Immature natural killer cell (primary cell): ENCODE measurements around the gene HPN. TPM values are rescaled to one million over a fixed set of nuclear protein-coding genes. Genes with fewer than 3 reads are reported as not detected.

Source experiments
- DNase-seq, 3 donors: peaks; one replicate each; pipeline ENCODE4 v3.0.0; 2022; ENCODE audit warnings: mixed read lengths in 1 of 3
- H3K27ac Mint-ChIP-seq, 6 donors: one replicate each; pipeline ENCODE4 v1.8.0; 2020; ENCODE audit warnings: mixed read lengths in 6 of 6, mild to moderate bottlenecking in 5 of 6, inconsistent platforms in 4 of 6, moderate library complexity in 3 of 6
- H3K27me3 Mint-ChIP-seq, 3 donors: one replicate each; pipeline ENCODE4 v1.8.0; 2020 to 2021; ENCODE audit warnings: low read depth in 3 of 3, mild to moderate bottlenecking in 3 of 3, mixed read lengths in 3 of 3, moderate library complexity in 3 of 3, inconsistent platforms in 1 of 3
- H3K36me3 Mint-ChIP-seq, 3 donors: one replicate each; pipeline ENCODE4 v1.8.0; 2020; ENCODE audit warnings: mixed read lengths in 3 of 3, inconsistent platforms in 2 of 3, mild to moderate bottlenecking in 2 of 3
- H3K4me1 Mint-ChIP-seq, 2 donors: one replicate each; pipeline ENCODE4 v1.8.0; 2020; ENCODE audit warnings: inconsistent platforms in 2 of 2, mild to moderate bottlenecking in 2 of 2, mixed read lengths in 2 of 2, moderate library complexity in 1 of 2
- H3K4me3 Mint-ChIP-seq, 5 donors: one replicate each; pipeline ENCODE4 v1.8.0; 2020; ENCODE audit warnings: mild to moderate bottlenecking in 5 of 5, mixed read lengths in 5 of 5, inconsistent platforms in 3 of 5, moderate library complexity in 3 of 5
- H3K9me3 Mint-ChIP-seq, 6 donors: one replicate each; pipeline ENCODE4 v1.8.0; 2020; ENCODE audit warnings: mild to moderate bottlenecking in 6 of 6, mixed read lengths in 6 of 6, inconsistent platforms in 4 of 6, moderate library complexity in 3 of 6
- polyA plus RNA-seq, 3 donors: library from polyadenylated mRNA; unstranded; fragments of 300-500 nt; fragmentation: Illumina TruSeq; gene quantifications; one replicate each; pipeline ENCODE4 v1.2.3, GENCODE V29; 2021

Gene HPN
- polyA plus RNA-seq, 3 donors from 2014 or later: not detected

- Mint-ChIP-seq H3K27ac (no peak overlapping the region), H3K4me1 (peaks cover 0 to 18% of the 10 kb centered on the region in 2 donors), H3K27me3 (peaks cover 3 to 20% (median 4%) of the 10 kb centered on the region in 3 donors), H3K36me3 (peaks cover 0 to 4% (median 0%) of the 10 kb centered on the region in 3 donors), H3K9me3 (no peaks in the 10 kb centered on the region), H3K4me3 (no peak overlapping the region)
- DNase-seq: no peak
Observed at GRCh38 chr19:35034005-35034502, 7.5 kb upstream of the HPN start.

- no peak for DNase-seq
- Mint-ChIP-seq H3K27me3 (peaks cover 3 to 20% (median 4%) of the 10 kb centered on the region in 3 donors), H3K4me1 (peaks cover 0 to 14% of the 10 kb centered on the region in 2 donors), H3K27ac (no peak overlapping the region), H3K36me3 (peaks cover 0 to 4% (median 0%) of the 10 kb centered on the region in 3 donors), H3K4me3 (no peak overlapping the region), H3K9me3 (no peaks in the 10 kb centered on the region)
Observed at GRCh38 chr19:35034588-35035382, 6.7 kb upstream of the HPN start.

GRCh38 chr19:35037716-35038622 lies 3.6 kb upstream of the HPN start:
- no peak overlapping the region for H3K27ac Mint-ChIP-seq
- DNase-seq: no peak
- peaks cover 12 to 21% of the 10 kb centered on the region in 2 donors for H3K4me1 Mint-ChIP-seq
- H3K27me3 Mint-ChIP-seq: peaks cover 0 to 12% (median 8%) of the 10 kb centered on the region in 3 donors
- no peaks in the 10 kb centered on the region for H3K9me3 Mint-ChIP-seq
- H3K4me3 Mint-ChIP-seq: no peak overlapping the region
- H3K36me3 Mint-ChIP-seq: no peaks in the 10 kb centered on the region

GRCh38 chr19:35038623-35039512 lies 2.7 kb upstream of the HPN start:
- DNase-seq: no peak
- H3K27me3 Mint-ChIP-seq: peaks cover 1 to 8% (median 8%) of the 10 kb centered on the region in 3 donors
- H3K36me3 Mint-ChIP-seq: no peaks in the 10 kb centered on the region
- H3K4me1 Mint-ChIP-seq: peaks cover 12 to 21% of the 10 kb centered on the region in 2 donors
- peak overlapping the region in 2 of 6 donors; percentile 10 to 58 for H3K27ac Mint-ChIP-seq
- H3K9me3 Mint-ChIP-seq: no peaks in the 10 kb centered on the region
- peak overlapping the region in 2 of 5 donors; percentile 29 to 46 for H3K4me3 Mint-ChIP-seq

GRCh38 chr19:35039881-35040825 lies 1.4 kb upstream of the HPN start:
- Mint-ChIP-seq H3K27me3 (peaks cover 5 to 16% (median 13%) of the 10 kb centered on the region in 3 donors), H3K36me3 (no peaks in the 10 kb centered on the region), H3K4me3 (peak overlapping the region; percentile 77 to 81 (median 80)), H3K9me3 (no peaks in the 10 kb centered on the region), H3K4me1 (peaks cover 12 to 26% of the 10 kb centered on the region in 2 donors), H3K27ac (peak overlapping the region in 5 of 6 donors; percentile 47 to 89 (median 58))
- DNase-seq: no peak

- Mint-ChIP-seq H3K4me1 (peaks cover 12 to 26% of the 10 kb centered on the region in 2 donors), H3K27ac (peak overlapping the region in 4 of 6 donors; percentile 47 to 89 (median 54)), H3K9me3 (no peaks in the 10 kb centered on the region), H3K4me3 (peak overlapping the region; percentile 77 to 81 (median 80)), H3K27me3 (peaks cover 5 to 16% (median 14%) of the 10 kb centered on the region in 3 donors), H3K36me3 (no peaks in the 10 kb centered on the region)
- peak; percentile 61 to 67 (median 63) for DNase-seq
Observed at GRCh38 chr19:35040826-35041547, 534 bp upstream of the HPN start.

- Mint-ChIP-seq H3K27ac (peak overlapping the region in 1 of 6 donors; percentile 28), H3K36me3 (no peaks in the 10 kb centered on the region), H3K9me3 (no peaks in the 10 kb centered on the region), H3K4me1 (peaks cover 12 to 26% of the 10 kb centered on the region in 2 donors), H3K27me3 (peaks cover 5 to 16% (median 15%) of the 10 kb centered on the region in 3 donors), H3K4me3 (peak overlapping the region in 2 of 5 donors; percentile 10 to 53)
- DNase-seq: no peak
Observed at GRCh38 chr19:35042056-35042730, 672 bp downstream of the HPN start.

- H3K9me3 Mint-ChIP-seq: no peaks in the 10 kb centered on the region
- no peaks in the 10 kb centered on the region for H3K36me3 Mint-ChIP-seq
- H3K27me3 Mint-ChIP-seq: peaks cover 5 to 16% (median 16%) of the 10 kb centered on the region in 3 donors
- H3K4me3 Mint-ChIP-seq: peak overlapping the region in 1 of 5 donors; percentile 25
- peaks cover 12 to 23% of the 10 kb centered on the region in 2 donors for H3K4me1 Mint-ChIP-seq
- no peak for DNase-seq
- no peak overlapping the region for H3K27ac Mint-ChIP-seq
Observed at GRCh38 chr19:35042954-35043604, 1.6 kb downstream of the HPN start.

GRCh38 chr19:35043906-35044305 lies 2.4 kb downstream of the HPN start:
- H3K4me1 Mint-ChIP-seq: peaks cover 12 to 19% of the 10 kb centered on the region in 2 donors
- H3K27me3 Mint-ChIP-seq: peaks cover 5 to 16% (median 14%) of the 10 kb centered on the region in 3 donors
- DNase-seq: no peak
- no peaks in the 10 kb centered on the region for H3K9me3 Mint-ChIP-seq
- H3K27ac Mint-ChIP-seq: peak overlapping the region in 1 of 6 donors; percentile 28
- H3K36me3 Mint-ChIP-seq: no peaks in the 10 kb centered on the region
- no peak overlapping the region for H3K4me3 Mint-ChIP-seq

- Mint-ChIP-seq H3K36me3 (no peaks in the 10 kb centered on the region), H3K27ac (peak overlapping the region in 2 of 6 donors; percentile 28 to 69), H3K9me3 (no peaks in the 10 kb centered on the region), H3K27me3 (peaks cover 5 to 16% (median 13%) of the 10 kb centered on the region in 3 donors), H3K4me3 (no peak overlapping the region), H3K4me1 (peaks cover 12 to 19% of the 10 kb centered on the region in 2 donors)
- peak; percentile 45 to 51 (median 49) for DNase-seq
Observed at GRCh38 chr19:35044317-35045117, 3.0 kb downstream of the HPN start.
